ENCODE measurements around the gene IWS1.

Gene IWS1

DNA sequence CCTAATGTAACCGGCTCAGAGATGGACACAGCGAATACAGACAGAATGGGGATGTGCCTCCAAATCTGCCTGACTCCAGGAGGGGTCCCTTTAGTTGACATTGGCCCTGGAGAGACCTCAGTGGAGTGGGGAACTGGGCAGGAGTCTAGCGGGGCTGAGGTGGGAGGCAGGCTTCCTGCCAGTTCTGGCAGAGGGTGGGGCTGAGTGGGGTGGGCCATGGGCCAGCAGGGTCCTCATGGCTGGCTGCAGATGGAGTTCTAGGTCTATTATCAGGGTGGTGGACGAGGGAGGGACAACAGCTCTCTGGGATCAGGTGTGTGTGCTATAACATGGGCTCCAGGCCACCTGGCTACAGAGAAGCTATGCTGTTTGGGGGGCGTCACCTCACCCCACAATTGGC, 86.9 kb downstream of the IWS1 start:
- in situ Hi-C loops (cut with HindIII; ENCODE audit: low sequenced_read_pairs), result no loop called here
- TF ChIP-seq, protein P1, sequence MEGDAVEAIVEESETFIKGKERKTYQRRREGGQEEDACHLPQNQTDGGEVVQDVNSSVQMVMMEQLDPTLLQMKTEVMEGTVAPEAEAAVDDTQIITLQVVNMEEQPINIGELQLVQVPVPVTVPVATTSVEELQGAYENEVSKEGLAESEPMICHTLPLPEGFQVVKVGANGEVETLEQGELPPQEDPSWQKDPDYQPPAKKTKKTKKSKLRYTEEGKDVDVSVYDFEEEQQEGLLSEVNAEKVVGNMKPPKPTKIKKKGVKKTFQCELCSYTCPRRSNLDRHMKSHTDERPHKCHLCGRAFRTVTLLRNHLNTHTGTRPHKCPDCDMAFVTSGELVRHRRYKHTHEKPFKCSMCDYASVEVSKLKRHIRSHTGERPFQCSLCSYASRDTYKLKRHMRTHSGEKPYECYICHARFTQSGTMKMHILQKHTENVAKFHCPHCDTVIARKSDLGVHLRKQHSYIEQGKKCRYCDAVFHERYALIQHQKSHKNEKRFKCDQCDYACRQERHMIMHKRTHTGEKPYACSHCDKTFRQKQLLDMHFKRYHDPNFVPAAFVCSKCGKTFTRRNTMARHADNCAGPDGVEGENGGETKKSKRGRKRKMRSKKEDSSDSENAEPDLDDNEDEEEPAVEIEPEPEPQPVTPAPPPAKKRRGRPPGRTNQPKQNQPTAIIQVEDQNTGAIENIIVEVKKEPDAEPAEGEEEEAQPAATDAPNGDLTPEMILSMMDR (IDR thresholded peaks at IDR 0.05; ENCODE audit: low read depth, low read length), result no peak
- no peak overlapping the region for H3K4me3 ChIP-seq (ENCODE audit: low read depth, low read length)
- no peak for DNase-seq (ENCODE audit: low read depth, low spot score)

DNA sequence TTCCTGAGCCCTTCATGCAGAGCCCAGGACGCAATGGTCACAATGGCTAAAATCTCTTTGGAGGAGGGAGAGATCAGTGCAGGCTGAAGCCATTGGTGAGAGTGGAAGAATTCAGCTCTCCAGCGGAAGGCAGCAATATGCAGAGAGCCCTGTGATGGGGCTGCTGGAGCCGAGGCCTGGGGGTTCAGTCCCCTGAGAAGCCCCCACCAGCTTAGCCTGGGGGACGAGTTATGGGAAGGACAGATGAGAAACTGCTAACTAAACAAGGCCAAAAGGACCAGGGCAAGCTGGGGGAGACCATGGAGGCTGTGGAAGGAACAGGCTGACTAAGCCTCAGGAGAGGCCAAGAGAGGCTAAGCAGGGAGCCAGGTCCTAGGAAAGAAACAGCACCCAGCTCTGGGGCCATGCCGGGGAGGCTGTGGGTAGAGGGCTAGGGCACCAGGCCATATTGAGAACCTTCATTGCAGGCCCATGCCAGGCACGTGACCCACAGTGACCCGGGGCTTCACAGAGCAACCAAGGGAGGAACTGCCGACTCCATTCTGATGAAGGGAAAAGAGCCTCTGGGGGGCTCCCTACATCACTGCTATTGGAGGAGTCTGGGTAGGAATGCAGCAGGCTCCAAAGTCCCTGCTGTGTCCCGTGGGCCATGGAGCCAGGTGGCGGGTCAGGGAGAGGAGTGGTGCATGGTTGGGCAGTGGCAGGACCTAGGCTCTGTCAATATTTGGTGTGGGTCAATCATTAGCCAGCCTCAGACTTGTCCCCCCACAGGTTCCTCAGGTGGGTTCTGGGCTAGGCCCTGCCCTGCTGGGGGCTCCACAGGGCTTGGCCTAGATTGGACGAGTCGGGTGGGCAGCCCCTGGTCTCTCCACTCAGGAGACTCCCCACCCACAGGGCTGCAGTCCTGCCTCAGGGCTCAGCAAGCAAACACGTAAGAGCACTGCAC, 88.2 kb downstream of the IWS1 start:
- no peak overlapping the region for H3K4me3 ChIP-seq (ENCODE audit: low read depth, low read length)
- no peak for DNase-seq (ENCODE audit: low read depth, low spot score)
- in situ Hi-C loops (cut with HindIII; ENCODE audit: low sequenced_read_pairs), result no loop called here
- TF ChIP-seq, protein P1 (IDR thresholded peaks at IDR 0.05; ENCODE audit: low read depth, low read length), result no peak

DNA sequence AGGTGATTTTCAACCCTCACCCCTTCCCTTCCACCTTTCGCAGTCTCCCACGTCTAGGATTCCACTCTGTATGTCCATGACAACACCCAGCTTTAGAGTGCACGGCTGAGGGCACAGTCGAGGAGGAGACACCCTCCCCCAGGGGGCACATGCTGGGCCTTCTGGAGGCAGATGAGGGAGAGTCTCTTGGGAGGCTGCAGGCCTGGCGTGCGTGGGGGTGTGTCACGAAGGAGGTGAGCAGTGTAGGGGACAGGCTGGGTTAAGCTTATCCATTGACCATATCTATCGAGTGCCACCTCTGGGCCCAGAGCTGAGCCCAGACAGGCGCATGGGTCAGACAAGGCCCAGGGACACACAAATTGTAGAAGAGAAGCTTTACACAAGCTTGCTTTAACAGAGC, 89.2 kb downstream of the IWS1 start:
- in situ Hi-C loops (cut with HindIII; ENCODE audit: low sequenced_read_pairs), result no loop called here
- DNase-seq (ENCODE audit: low read depth, low spot score), result no peak
- no peak overlapping the region for H3K4me3 ChIP-seq (ENCODE audit: low read depth, low read length)
- TF ChIP-seq, protein P1 (IDR thresholded peaks at IDR 0.05; ENCODE audit: low read depth, low read length), result no peak

DNA sequence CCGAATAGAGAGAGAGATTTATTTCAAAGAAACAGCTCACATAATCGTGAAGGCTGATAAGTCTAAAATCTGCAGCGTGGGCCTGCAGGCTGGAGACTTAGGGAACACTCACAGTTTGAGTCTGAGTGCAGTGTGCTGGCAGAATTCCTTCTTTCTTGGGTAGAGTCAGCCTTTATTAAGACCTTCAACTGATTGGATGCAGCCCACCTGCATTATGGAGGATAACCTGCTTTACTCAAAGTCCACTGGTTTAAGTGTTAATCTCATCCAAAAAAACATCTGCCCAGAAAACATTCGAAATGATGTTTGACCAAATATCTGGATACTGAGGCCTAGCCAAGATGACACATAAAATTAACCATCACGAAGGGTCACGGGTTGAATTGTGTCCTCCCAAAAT, 91.8 kb downstream of the IWS1 start:
- TF ChIP-seq, protein P1 (IDR thresholded peaks at IDR 0.05; ENCODE audit: low read depth, low read length), result no peak
- in situ Hi-C loops (cut with HindIII; ENCODE audit: low sequenced_read_pairs), result no loop called here
- no peak for DNase-seq (ENCODE audit: low read depth, low spot score)
- H3K4me3 ChIP-seq (ENCODE audit: low read depth, low read length), result no peak overlapping the region

DNA sequence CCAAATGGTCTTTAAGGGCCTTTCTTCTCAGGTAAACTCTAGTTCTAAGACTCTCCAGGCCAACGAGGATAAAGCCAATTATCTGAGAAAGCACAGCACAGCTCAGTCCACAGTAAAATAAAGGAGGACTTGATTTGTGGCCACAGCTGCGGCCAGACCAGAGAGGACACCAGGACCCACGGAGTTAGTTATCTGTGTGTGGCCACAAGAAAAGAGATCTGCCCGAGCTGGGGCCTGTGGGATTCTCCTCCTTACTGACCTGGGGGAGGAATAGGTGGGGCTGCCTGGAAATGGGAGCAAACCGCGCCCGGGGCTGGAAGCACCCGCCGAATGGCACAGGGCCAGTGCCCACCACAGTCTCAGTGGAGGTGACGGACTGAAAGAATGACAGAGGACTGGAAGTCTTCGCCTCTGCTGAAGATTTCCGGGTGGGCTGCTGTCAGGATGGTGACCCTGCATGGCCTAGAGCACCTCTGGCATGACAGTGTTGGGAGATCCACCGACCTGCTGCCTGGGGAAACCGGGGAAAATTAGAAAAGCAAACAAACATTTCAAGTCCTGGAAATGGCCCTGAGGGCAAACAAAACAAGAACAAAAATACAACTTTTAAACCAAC, 94.8 kb downstream of the IWS1 start:
- in situ Hi-C loops (cut with HindIII; ENCODE audit: low sequenced_read_pairs), result no loop called here
- TF ChIP-seq, protein P1 (IDR thresholded peaks at IDR 0.05; ENCODE audit: low read depth, low read length), result no peak
- H3K4me3 ChIP-seq (ENCODE audit: low read depth, low read length), result no peak overlapping the region
- DNase-seq (ENCODE audit: low read depth, low spot score), result no peak
